K562 (cell line): ENCODE data around the gene CCDC9B. TPM values are rescaled to one million over a fixed set of nuclear protein-coding genes. Genes with fewer than 3 reads are reported as not detected.

Source experiments
- FOXK1 ChIP-seq: sonication (generic); formaldehyde crosslinking; IDR thresholded peaks from 2 replicates; pipeline ENCODE4 v1.8.0; 2022; ENCODE audit warnings: missing genetic modification reagents, mild to moderate bottlenecking, borderline replicate concordance
- KHSRP ChIP-seq: fragments of 450-650 bp; IDR thresholded peaks from 2 replicates; pipeline ENCODE4 v1.6.1; 2017
- NFIX ChIP-seq: fragments of 250-450 bp; sonication (Bioruptor Pico); IDR thresholded peaks from 2 replicates; pipeline ENCODE4 v1.4.0; 2020; ENCODE audit warnings: low read depth, mild to moderate bottlenecking, moderate library complexity
- NRF1 ChIP-seq, 2 experiments: fragments of 450-650 bp; IDR thresholded peaks in 1 of 2; conservative IDR thresholded peaks in 1 of 2; 2 replicates each; pipeline ENCODE4 v1.6.1; 2014; ENCODE audit warnings: mild to moderate bottlenecking in 2 of 2
- PKNOX1 ChIP-seq: fragments of 450-650 bp; IDR thresholded peaks from 2 replicates; pipeline ENCODE4 v1.6.1; 2016
- PRMT5 ChIP-seq: sonication (generic); formaldehyde crosslinking; IDR thresholded peaks from 2 replicates; pipeline ENCODE4 v1.5.0; 2020; ENCODE audit warnings: missing genetic modification reagents
- RBM34 ChIP-seq: fragments of 200-400 bp; formaldehyde crosslinking; IDR thresholded peaks from 2 replicates; pipeline ENCODE4 v1.6.1; 2018; ENCODE audit warnings: low read length, borderline replicate concordance; ENCODE audit not compliant: insufficient read depth
- STAG1 ChIP-seq: sonication (generic); formaldehyde crosslinking; IDR thresholded peaks from 2 replicates; pipeline ENCODE4 v1.5.0; 2020; ENCODE audit warnings: missing genetic modification reagents, borderline replicate concordance
- TAF9B ChIP-seq: fragments of 450-650 bp; IDR thresholded peaks from 2 replicates; pipeline ENCODE4 v1.6.1; 2018; ENCODE audit warnings: mild to moderate bottlenecking; ENCODE audit not compliant: partially characterized antibody
- TSHZ1 ChIP-seq: fragments of 250-450 bp; sonication (Bioruptor Pico); IDR thresholded peaks from 2 replicates; pipeline ENCODE4 v1.4.0; 2020; ENCODE audit warnings: mild to moderate bottlenecking, moderate library complexity
- ZMIZ1 ChIP-seq, 2 experiments: fragments of 150-350 bp in 1 of 2; IDR thresholded peaks; 2 replicates each; pipeline ENCODE4 v1.6.1; 2012 to 2016; ENCODE audit warnings: low read depth in 2 of 2, low read length in 2 of 2, mild to moderate bottlenecking in 1 of 2, moderate library complexity in 1 of 2
- ZNF592 ChIP-seq: fragments of 450-650 bp; IDR thresholded peaks from 2 replicates; pipeline ENCODE4 v1.6.1; 2017; ENCODE audit warnings: antibody characterized with exemption, mild to moderate bottlenecking
- polyA plus RNA-seq, 8 experiments: library from polyadenylated mRNA; depleted of rRNA in 4 of 8; stranded (reverse) in 5 of 8; unstranded in 3 of 8; fragments of >200 nt; fragmentation: Nextera tagmentation in 2 of 8; fragmentation: Illumina TruSeq in 1 of 8; extraction: Ambion mirVana in 2 of 8; extraction: Trizol in 1 of 8; gene quantifications; 2 replicates each; pipeline versions ENCODE4 v1.2.1 to v1.2.3, GENCODE V29; 2011 to 2014; ENCODE audit warnings: inconsistent platforms in 1 of 8, missing spikeins in 1 of 8
- total RNA-seq, 7 experiments: library from RNA; depleted of rRNA in 6 of 7; stranded (reverse); fragments of >200 nt in 6 of 7; fragmentation: Illumina TruSeq in 2 of 7; extraction: Trizol in 2 of 7; gene quantifications; 2 replicates each; pipeline versions ENCODE4 v1.2.1 to v1.2.3, GENCODE V29; 2011 to 2021; ENCODE audit warnings: low replicate concordance in 1 of 7
- TF ChIP-seq, protein P1 (sequence below): fragments of 450-650 bp; IDR thresholded peaks from 2 replicates; pipeline ENCODE4 v1.6.1; 2016; ENCODE audit warnings: missing biosample characterization, missing genetic modification characterization

The CCDC9B gene
- total and polyA plus RNA-seq, 9 of the 15 experiments (the other 6 are each of a cell fraction or from before 2014, with no cell fraction given): 0.01 to 0.47 (median 0.15) TPM; not detected in 1

- TF ChIP-seq, protein P1, sequence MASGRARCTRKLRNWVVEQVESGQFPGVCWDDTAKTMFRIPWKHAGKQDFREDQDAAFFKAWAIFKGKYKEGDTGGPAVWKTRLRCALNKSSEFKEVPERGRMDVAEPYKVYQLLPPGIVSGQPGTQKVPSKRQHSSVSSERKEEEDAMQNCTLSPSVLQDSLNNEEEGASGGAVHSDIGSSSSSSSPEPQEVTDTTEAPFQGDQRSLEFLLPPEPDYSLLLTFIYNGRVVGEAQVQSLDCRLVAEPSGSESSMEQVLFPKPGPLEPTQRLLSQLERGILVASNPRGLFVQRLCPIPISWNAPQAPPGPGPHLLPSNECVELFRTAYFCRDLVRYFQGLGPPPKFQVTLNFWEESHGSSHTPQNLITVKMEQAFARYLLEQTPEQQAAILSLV (tag): no peak
- no peak for TF ChIP-seq ZMIZ1 (IDR thresholded peaks at IDR 0.05; ENCODE audit: low read depth in 2 of 2, low read length in 2 of 2)
- no peak for TF ChIP-seq KHSRP
- TF ChIP-seq TAF9B: no peak
- TF ChIP-seq PKNOX1: no peak
- no peak for TF ChIP-seq FOXK1 (CRISPR knock-in tag)
- TF ChIP-seq TSHZ1 (CRISPR knock-in tag): no peak
- peak; percentile 79 to 82 for TF ChIP-seq NRF1 (conservative IDR thresholded peaks at IDR 0.05 in 1 of 2, IDR thresholded peaks at IDR 0.05 in 1 of 2)
- TF ChIP-seq RBM34: no peak
- TF ChIP-seq PRMT5 (CRISPR knock-in tag): no peak
- 0 out of 2 replicates have a peak, but pooled peaks have one; percentile 33 for TF ChIP-seq ZNF592
- TF ChIP-seq STAG1 (CRISPR knock-in tag): peak; percentile 63
- no peak for TF ChIP-seq NFIX (CRISPR knock-in tag)
These were observed 58.4 kb downstream of the CCDC9B start (continued) for GRCh38 chr15:40282147-40282868.
